ENCODE measurements around the gene RELN. TPM values are rescaled to one million over a fixed set of nuclear protein-coding genes. Genes with fewer than 3 reads are reported as not detected.

The RELN gene
- total RNA-seq, 2 experiments from 2014 or later, result not detected

DNA sequence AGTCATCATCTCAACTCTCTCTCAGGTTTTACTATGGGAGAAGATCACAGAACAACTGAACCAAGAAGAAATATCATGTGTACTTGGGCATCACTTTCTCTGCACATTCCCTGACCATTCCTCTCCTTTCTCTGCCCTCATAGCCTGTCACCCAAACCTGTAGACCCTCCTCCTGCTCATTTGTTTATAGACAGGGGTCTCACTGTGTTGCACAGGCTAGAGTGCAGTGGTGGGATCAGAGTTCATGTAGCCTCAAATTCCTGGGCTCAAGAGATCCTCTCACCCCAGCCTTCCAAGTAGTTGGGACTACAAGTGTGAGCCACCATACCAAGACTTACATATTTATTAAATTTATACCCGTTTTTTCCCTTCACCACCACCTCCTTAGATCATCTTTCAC, 282.7 kb downstream of the RELN start:
- Mint-ChIP-seq H3K9me3 (no peaks in the 10 kb centered on the region), H3K27me3 (no peaks in the 10 kb centered on the region), H3K36me3 (no peaks in the 10 kb centered on the region), H3K4me1 (no peaks in the 10 kb centered on the region), H3K27ac (no peak overlapping the region), H3K4me3 (no peak overlapping the region)
- no peak for ATAC-seq (ENCODE audit: low read depth)
- POLR2A ChIA-PET, result no interaction called here
- no peak for DNase-seq

DNA sequence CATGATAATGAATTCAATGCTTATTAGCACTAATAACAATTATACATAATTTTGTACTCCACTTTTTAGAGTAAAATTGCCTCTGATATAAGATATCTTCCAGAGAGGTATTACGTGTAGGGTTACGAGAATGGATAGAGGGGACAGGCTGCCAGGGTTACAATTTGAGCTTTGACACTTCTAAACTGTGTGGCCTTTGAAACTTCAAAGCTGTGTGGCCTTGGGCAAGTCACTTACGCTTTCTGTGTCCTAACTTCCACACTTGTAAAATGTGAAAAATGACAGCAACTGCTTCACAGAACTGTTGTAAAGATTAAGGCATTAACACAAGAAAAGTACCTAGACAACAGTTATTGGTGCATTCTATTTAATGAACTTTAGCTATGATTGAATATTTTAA, 283.9 kb downstream of the RELN start:
- no peaks in the 10 kb centered on the region for H3K36me3 Mint-ChIP-seq
- H3K4me3 Mint-ChIP-seq, result no peak overlapping the region
- no peak overlapping the region for H3K27ac Mint-ChIP-seq
- DNase-seq, result no peak
- POLR2A ChIA-PET, result no interaction called here
- no peak for ATAC-seq (ENCODE audit: low read depth)
- no peaks in the 10 kb centered on the region for H3K9me3 Mint-ChIP-seq
- no peaks in the 10 kb centered on the region for H3K27me3 Mint-ChIP-seq
- no peaks in the 10 kb centered on the region for H3K4me1 Mint-ChIP-seq

DNA sequence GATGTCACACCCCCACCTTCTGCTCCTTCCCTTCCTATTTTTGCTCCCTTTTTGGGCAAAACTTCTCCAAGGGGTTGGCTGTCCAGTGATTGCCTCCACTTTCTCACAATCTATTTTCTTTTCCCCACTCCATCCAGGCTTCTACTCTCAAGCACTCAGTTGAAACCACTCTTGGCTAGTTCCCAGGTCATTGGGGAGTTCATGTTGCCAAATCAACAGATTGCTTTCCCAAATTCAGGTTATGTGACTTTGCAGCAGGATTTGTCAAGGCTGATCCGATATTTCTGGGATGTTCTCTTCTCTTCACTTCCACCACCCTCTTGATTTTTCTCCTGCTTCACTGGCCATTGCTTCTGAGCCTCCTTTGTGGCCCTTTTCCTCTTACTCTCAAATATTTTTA, 284.8 kb downstream of the RELN start:
- Mint-ChIP-seq H3K4me3 (no peak overlapping the region), H3K27me3 (no peaks in the 10 kb centered on the region), H3K36me3 (no peaks in the 10 kb centered on the region), H3K9me3 (no peaks in the 10 kb centered on the region), H3K27ac (no peak overlapping the region), H3K4me1 (no peaks in the 10 kb centered on the region)
- DNase-seq, result no peak
- POLR2A ChIA-PET, result no interaction called here
- no peak for ATAC-seq (ENCODE audit: low read depth)

DNA sequence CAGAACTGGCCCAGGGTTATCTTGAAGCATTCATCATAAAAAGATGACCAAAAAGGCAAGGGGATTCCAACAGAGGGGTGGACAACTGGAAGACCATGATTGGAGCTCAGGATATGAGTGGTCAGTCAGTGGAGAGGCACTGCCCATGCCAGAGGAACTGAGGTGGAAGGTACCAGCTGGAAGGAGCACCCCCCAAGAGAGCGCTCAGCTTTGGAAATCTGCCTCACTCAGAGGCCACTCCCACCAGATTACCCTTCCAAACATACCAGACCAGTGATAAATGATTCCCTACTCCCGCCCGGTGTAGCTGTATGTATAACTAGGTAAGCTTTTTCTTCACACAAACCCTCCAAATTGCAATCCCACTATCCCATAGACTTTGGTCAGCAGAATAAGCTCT, 286.5 kb downstream of the RELN start:
- H3K4me3 Mint-ChIP-seq, result no peak overlapping the region
- H3K27ac Mint-ChIP-seq, result no peak overlapping the region
- no peaks in the 10 kb centered on the region for H3K27me3 Mint-ChIP-seq
- ATAC-seq (ENCODE audit: low read depth), result no peak
- POLR2A ChIA-PET, result no interaction called here
- DNase-seq, result no peak
- no peaks in the 10 kb centered on the region for H3K4me1 Mint-ChIP-seq
- H3K36me3 Mint-ChIP-seq, result no peaks in the 10 kb centered on the region
- H3K9me3 Mint-ChIP-seq, result no peaks in the 10 kb centered on the region

DNA sequence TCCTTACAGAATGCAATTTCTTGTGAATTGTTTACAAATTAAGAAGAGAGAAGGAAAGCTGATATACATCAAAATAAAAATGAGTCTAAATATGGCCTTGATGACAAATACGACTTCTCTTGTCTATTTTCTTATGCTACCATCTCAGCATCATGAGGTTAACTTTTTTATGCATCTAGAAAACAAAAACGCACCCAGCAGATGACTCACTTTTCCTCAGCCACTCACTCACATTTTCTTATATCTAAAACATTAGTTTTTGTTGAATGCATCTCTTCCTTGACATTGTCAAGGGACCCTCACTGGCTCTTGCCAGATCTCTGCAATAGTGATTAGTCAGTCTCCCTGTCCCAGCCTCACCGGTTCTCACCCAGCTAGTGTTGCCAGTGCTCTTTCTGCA, 287.0 kb downstream of the RELN start:
- no peak for ATAC-seq (ENCODE audit: low read depth)

DNA sequence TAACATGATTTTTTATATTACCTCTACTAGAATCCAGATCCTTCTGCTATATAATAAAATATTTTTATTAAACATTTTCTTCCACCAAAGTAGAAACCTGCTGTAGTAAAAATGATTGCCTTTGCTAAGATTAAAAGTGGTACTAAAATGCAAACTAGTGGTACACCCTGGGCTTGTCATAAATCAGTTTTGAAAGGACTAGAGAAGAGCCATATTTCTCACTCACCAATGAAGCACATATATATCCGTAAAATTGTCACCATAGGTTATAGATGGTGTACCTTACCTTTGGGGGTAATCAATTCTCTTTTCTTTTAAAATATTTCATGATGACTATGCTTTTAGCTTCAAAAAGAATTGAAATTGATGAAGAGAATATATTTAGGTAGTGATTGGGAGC, 290.4 kb downstream of the RELN start:
- Mint-ChIP-seq H3K4me3 (no peak overlapping the region), H3K36me3 (no peaks in the 10 kb centered on the region), H3K27me3 (no peaks in the 10 kb centered on the region), H3K4me1 (no peaks in the 10 kb centered on the region), H3K27ac (no peak overlapping the region), H3K9me3 (no peaks in the 10 kb centered on the region)
- no peak for DNase-seq
- POLR2A ChIA-PET, result no interaction called here
- ATAC-seq (ENCODE audit: low read depth), result no peak

More for the DNA sequence above, 287.0 kb downstream of the RELN start:
- no peaks in the 10 kb centered on the region for H3K4me1 Mint-ChIP-seq
- H3K9me3 Mint-ChIP-seq, result no peaks in the 10 kb centered on the region
- H3K4me3 Mint-ChIP-seq, result no peak overlapping the region
- no peak for DNase-seq
- H3K36me3 Mint-ChIP-seq, result no peaks in the 10 kb centered on the region
- H3K27ac Mint-ChIP-seq, result no peak overlapping the region
- H3K27me3 Mint-ChIP-seq, result no peaks in the 10 kb centered on the region
- POLR2A ChIA-PET, result no interaction called here

DNA sequence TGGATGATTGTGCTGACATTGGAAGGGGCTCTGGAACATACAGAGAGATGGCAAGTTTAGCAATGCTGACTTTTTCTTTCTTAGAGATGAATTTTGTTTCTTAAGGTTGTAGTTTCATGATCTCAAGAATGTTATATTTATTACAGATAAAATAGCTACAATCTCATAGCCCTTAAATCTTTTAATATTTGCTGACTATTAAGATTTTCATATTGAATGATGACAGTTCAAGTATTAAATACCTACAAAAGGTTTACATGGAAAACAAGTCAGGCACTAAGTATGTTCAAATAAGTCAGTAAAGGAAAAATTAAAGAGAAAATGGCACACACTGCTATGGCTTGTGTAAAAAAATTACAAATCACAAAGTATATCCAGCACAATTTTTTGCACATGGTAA, 291.4 kb downstream of the RELN start:
- H3K4me3 Mint-ChIP-seq, result no peak overlapping the region
- H3K27me3 Mint-ChIP-seq, result no peaks in the 10 kb centered on the region
- DNase-seq (no peak), ATAC-seq (ENCODE audit: low read depth) (no peak)
- POLR2A ChIA-PET, result no interaction called here
- no peaks in the 10 kb centered on the region for H3K4me1 Mint-ChIP-seq
- no peaks in the 10 kb centered on the region for H3K9me3 Mint-ChIP-seq
- no peaks in the 10 kb centered on the region for H3K36me3 Mint-ChIP-seq
- no peak overlapping the region for H3K27ac Mint-ChIP-seq

DNA sequence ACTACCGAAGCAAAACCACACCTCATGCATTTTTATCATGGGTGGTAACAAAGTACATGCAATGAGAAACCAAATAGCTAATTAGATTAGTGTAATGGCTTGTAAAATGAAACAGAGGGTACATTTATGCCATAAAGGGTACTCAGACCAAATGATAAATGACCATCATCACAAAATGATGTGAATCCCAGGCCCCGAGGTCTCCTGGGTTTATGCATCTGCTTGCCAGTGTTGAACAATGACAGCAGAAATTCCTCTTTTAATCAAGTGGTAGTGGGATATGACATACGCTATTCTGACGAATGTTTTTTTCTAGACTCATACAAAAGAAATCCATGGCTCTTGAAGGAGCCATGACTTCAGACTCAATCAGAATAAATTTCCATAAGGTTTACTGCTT, 293.9 kb downstream of the RELN start:
- Mint-ChIP-seq H3K27ac (no peak overlapping the region), H3K27me3 (no peaks in the 10 kb centered on the region), H3K9me3 (no peaks in the 10 kb centered on the region), H3K36me3 (no peaks in the 10 kb centered on the region), H3K4me1 (no peaks in the 10 kb centered on the region), H3K4me3 (no peak overlapping the region)
- ATAC-seq (ENCODE audit: low read depth), result no peak
- no peak for DNase-seq
- POLR2A ChIA-PET, result no interaction called here

DNA sequence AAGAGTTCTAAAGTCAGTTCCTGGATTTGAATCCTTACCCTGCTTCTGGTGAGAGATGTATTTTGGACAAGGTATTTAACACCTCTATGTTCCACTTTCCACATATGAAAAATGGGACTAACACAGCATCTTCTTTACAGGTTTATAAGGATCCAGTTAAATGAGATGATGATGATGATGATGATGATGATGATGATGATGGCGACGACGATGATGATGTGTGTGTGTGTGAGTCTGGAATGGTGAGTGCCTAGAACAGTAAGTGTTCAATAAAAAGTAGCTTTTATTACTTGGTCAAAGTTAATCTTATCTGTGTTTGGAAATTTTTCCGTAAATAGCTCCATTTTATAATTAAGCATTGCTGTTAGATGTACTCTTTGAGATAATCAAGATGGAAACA, 295.2 kb downstream of the RELN start:
- no peak for ATAC-seq (ENCODE audit: low read depth)
- no peaks in the 10 kb centered on the region for H3K36me3 Mint-ChIP-seq
- no peaks in the 10 kb centered on the region for H3K4me1 Mint-ChIP-seq
- POLR2A ChIA-PET, result no interaction called here
- no peak overlapping the region for H3K27ac Mint-ChIP-seq
- no peak overlapping the region for H3K4me3 Mint-ChIP-seq
- DNase-seq, result no peak
- H3K9me3 Mint-ChIP-seq, result no peaks in the 10 kb centered on the region
- no peaks in the 10 kb centered on the region for H3K27me3 Mint-ChIP-seq

DNA sequence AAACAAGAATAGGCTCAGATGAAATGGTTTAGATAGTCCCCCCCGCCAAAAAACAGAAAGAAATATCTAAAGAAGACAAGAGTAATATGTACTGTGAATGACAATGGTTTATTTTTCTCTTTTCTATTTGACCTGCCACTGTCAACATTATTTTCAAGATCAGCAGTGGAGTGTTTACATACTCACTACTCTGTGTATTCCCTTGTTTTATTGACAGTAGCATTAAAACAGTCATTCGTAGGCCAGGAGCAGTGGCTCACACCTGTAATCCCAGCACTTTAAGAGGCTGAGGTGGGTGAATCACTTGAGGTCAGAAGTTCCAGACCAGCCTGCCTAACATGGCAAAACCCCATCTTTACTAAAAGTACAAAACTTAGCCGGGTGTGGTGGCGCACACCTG, 298.2 kb downstream of the RELN start:
- H3K9me3 Mint-ChIP-seq, result no peaks in the 10 kb centered on the region
- H3K27me3 Mint-ChIP-seq, result no peaks in the 10 kb centered on the region
- H3K36me3 Mint-ChIP-seq, result no peaks in the 10 kb centered on the region
- H3K4me1 Mint-ChIP-seq, result no peaks in the 10 kb centered on the region
- ATAC-seq (ENCODE audit: low read depth), result no peak
- POLR2A ChIA-PET, result no interaction called here
- H3K4me3 Mint-ChIP-seq, result no peak overlapping the region
- H3K27ac Mint-ChIP-seq, result no peak overlapping the region
- no peak for DNase-seq

DNA sequence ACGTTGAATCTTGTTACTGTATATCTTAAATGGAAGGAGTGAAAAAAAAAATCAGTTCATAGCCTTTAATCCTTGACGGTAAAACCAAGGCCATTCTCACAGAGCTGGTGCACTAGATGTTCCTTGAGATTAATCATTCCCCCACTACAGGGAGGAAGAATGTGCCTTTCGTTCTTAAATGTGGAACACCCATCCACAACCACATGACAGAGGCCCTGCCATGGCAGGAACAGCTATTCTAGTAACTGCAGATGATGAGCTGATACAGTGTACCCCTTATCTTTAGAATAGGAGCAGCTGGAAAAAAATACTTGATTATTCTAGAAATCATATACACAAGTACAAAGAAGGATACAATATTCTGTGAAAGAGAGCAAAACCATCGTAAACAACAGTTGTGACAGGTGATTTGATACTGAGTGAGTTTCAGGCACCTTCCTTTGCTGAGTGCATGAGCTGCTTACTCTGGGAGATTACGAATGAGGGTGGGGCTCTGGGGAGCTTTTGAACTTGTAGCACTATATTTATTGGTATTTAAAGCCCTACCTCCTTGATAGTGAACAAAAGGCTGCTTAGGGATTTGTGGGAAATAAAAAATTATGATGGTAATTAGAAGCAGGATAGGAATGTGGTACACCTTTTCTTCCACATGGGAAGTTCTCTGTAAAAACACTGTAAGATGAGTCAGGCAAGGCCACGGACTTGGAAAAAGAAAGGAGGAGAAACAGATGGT, 299.1 kb downstream of the RELN start:
- no peaks in the 10 kb centered on the region for H3K4me1 Mint-ChIP-seq
- POLR2A ChIA-PET, result no interaction called here
- ATAC-seq (ENCODE audit: low read depth) (no peak), DNase-seq (no peak)
- H3K36me3 Mint-ChIP-seq, result no peaks in the 10 kb centered on the region
- no peaks in the 10 kb centered on the region for H3K27me3 Mint-ChIP-seq
- no peaks in the 10 kb centered on the region for H3K9me3 Mint-ChIP-seq
- no peak overlapping the region for H3K4me3 Mint-ChIP-seq
- no peak overlapping the region for H3K27ac Mint-ChIP-seq

DNA sequence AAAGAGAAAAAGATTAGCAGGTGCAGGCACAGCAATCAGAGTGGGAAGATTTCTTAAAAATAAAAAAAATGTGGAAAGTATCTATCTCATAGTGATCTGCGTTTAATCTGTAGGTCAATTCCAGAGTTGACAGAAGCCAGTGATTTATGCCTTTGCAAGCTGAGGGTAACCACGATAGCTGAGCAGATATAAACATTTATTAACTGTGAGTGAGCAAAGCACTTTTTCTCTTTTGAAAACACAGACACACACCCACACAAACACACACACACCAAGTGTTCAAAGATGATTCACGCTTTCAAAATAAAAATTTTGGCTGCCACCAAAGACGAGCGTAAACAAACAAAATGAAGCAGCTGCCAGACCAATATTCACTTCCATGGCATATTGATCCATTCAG, 300.2 kb downstream of the RELN start:
- Mint-ChIP-seq H3K27ac (no peak overlapping the region), H3K4me3 (no peak overlapping the region), H3K36me3 (no peaks in the 10 kb centered on the region), H3K4me1 (no peaks in the 10 kb centered on the region), H3K9me3 (no peaks in the 10 kb centered on the region), H3K27me3 (no peaks in the 10 kb centered on the region)
- POLR2A ChIA-PET, result no interaction called here
- ATAC-seq (ENCODE audit: low read depth) (no peak), DNase-seq (no peak)

DNA sequence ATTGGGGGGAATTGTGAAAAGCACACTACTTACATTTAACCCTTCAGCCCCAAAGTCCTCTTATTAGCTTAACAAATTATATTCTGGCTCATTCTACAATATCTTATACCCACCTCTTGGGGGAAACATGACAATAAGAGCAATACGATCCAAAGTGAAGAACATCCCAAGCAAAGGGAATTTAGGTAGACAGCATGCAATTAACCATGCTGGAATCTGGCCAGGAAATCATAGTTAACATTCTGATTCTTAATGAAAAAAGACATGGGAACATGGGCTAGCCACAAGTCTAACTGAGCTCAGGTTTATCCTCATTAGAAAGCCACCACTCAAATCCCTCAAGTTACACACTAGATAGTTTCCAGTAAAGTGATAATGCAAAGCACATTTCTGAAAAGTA, 301.5 kb downstream of the RELN start:
- DNase-seq (no peak), ATAC-seq (ENCODE audit: low read depth) (no peak)
- no peak overlapping the region for H3K27ac Mint-ChIP-seq
- no peaks in the 10 kb centered on the region for H3K36me3 Mint-ChIP-seq
- H3K9me3 Mint-ChIP-seq, result no peaks in the 10 kb centered on the region
- H3K4me3 Mint-ChIP-seq, result no peak overlapping the region
- POLR2A ChIA-PET, result no interaction called here
- H3K4me1 Mint-ChIP-seq, result no peaks in the 10 kb centered on the region
- no peaks in the 10 kb centered on the region for H3K27me3 Mint-ChIP-seq

DNA sequence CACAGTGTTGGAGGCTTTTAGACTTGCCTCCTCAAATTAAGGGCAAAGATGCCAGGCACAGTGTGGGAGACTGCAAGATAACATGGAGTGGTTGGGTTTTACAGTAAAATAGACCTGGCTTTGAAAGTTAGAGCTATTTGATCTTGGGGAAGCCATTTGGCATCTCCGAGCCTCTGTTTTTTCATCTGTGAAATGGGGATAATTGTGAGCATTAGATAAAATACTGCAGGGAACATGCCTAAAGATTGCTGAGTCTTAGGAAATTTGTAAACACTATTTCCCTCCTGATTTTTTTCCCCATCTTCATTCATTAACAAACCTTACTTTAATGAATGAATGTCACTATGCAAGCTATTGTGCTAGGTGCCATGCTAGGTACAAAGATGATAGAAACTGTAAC, 302.2 kb downstream of the RELN start:
- Mint-ChIP-seq H3K4me3 (no peak overlapping the region), H3K4me1 (no peaks in the 10 kb centered on the region), H3K9me3 (no peaks in the 10 kb centered on the region), H3K27ac (no peak overlapping the region), H3K27me3 (no peaks in the 10 kb centered on the region), H3K36me3 (no peaks in the 10 kb centered on the region)
- DNase-seq (no peak), ATAC-seq (ENCODE audit: low read depth) (no peak)
- POLR2A ChIA-PET, result no interaction called here

DNA sequence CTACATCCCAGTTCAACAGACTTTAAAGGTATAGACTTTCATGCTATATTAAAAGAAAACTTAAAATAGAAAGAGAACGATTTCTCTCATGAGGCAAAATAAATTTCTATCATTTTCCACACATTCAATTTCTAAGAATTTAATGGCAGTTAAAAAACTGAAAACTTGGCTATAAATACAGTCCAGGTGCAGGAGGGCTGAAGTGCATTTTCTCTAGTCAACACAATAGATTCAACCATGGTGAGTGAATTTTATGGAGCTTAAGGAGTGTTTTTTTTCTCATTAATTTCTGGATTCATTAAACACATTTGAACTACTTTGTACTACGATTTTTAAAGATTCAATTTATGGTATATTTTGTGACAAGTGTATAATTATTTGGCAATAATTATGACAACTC, 302.7 kb downstream of the RELN start:
- H3K4me1 Mint-ChIP-seq, result no peaks in the 10 kb centered on the region
- no peak overlapping the region for H3K4me3 Mint-ChIP-seq
- no peaks in the 10 kb centered on the region for H3K27me3 Mint-ChIP-seq
- POLR2A ChIA-PET, result no interaction called here
- no peak for DNase-seq
- H3K27ac Mint-ChIP-seq, result no peak overlapping the region
- no peaks in the 10 kb centered on the region for H3K36me3 Mint-ChIP-seq
- H3K9me3 Mint-ChIP-seq, result no peaks in the 10 kb centered on the region
- no peak for ATAC-seq (ENCODE audit: low read depth)

Measured in activated naive CD8-positive, alpha-beta T cell treated with anti-CD3 and anti-CD28 coated beads, Interleukin-2, amount 10 ng/mL, durations not matched to agents 7 days and 5 days (primary cell).